Testis (tissue), 3 donors: ENCODE measurements around the gene ARL17B. TPM values are rescaled to one million over a fixed set of nuclear protein-coding genes. Genes with fewer than 3 reads are reported as not detected.
"Not testable (repeated sequence)": the region's sequence is repeated elsewhere in the genome, so short reads cannot be mapped to it uniquely, and the experiment has no call there.

Experiments
- DNase-seq: peaks from one replicate; pipeline ENCODE4 v3.0.0-alpha.2; 2019
- H3K27ac ChIP-seq, 2 donors: fragments of 200-600 bp; sonication (generic); one replicate each; pipeline ENCODE4 v1.5.1; 2019
- H3K27me3 ChIP-seq: fragments of 200-600 bp; sonication (generic); one replicate; pipeline ENCODE4 v1.5.1; 2019
- H3K36me3 ChIP-seq: fragments of 200-600 bp; sonication (generic); one replicate; pipeline ENCODE4 v1.5.1; 2017; ENCODE audit warnings: low read depth; ENCODE audit errors: missing control alignments
- H3K4me1 ChIP-seq: fragments of 200-600 bp; sonication (generic); one replicate; pipeline ENCODE4 v1.5.1; 2019
- H3K4me3 ChIP-seq, 2 donors: fragments of 200-600 bp; sonication (generic); one replicate each; pipeline ENCODE4 v1.5.1; 2017 to 2019
- H3K9me3 ChIP-seq: fragments of 200-600 bp; sonication (generic); one replicate; pipeline ENCODE4 v1.5.1; 2017
- WGBS, 2 donors: methylation state at CpG; one replicate each; pipeline ENCODE4 v1.1.5; 2018; 5-methylcytosine and 5-hydroxymethylcytosine counted together
- intact Hi-C: fragments of 100-400 bp; cut with DNase I; formaldehyde crosslinking; loops from one replicate; pipeline ENCODE4 v1.15.1; 2023; ENCODE audit warnings: low total_unique reads
- polyA plus RNA-seq: library from polyadenylated mRNA; stranded (reverse); fragments of 350-450 nt; fragmentation: Illumina TruSeq; extraction: RNeasy Lipid Tissue Mini Kit (QIAGEN cat#74804); gene quantifications from one replicate; pipeline ENCODE4 v1.2.3, GENCODE V29; 2014; ENCODE audit warnings: low read depth, low replicate concordance; ENCODE audit not compliant: insufficient read depth
- small RNA-seq, 2 donors: library from RNA; depleted of rRNA; stranded (forward); fragments of <200 nt; gene quantifications; one replicate each; pipeline ENCODE3, GENCODE V24; 2016
- total RNA-seq, 2 donors: library from RNA; depleted of rRNA; stranded (reverse); fragments of >200 nt; gene quantifications; one replicate each; pipeline ENCODE4 v1.2.3, GENCODE V29; 2016

The ARL17B gene
- total and polyA plus RNA-seq, 3 donors from 2014 or later: 4.0 to 17.8 (median 8.8) TPM

DNA sequence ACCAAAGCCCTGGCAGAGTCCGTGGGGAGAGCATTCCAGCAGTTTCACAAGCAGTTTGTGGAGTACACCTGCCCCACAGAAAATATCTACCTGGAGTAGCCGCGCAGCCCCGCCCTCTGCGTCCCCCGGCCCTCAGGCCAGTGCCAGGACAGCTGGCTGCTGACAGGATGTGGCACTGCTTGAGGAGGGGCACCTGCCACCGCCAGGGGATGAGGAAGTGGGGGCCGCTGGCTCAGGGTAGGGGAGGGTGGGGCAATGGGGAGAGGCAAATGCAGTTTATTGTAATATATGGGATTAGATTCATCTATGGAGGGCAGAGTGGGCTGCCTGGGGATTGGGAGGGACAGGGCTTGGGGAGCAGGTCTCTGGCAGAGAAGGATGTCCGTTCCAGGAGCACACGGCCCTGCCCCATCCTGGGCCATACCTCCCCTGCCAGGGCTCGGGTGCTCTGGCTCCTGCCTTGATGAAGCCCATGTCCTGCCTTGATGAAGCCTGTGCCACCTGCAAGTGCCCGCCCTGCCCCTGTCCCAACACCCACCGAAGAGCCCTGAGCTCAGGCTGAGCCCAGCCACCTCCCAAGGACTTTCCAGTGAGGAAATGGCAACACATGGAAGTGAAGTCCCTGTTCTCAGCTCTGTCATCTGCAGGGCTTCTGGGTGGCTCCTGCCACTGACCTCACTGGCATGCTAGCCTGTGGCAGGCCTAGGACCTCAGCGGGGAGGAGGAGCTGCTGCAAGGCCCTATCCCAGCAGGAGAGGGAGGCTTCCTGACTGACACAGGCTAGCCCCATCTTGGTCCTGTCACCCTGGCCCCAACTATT lies 116.4 kb downstream of the ARL17B start:
- intact Hi-C loops, H3K27ac ChIP-seq, H3K9me3 ChIP-seq, DNase-seq, H3K4me1 ChIP-seq, H3K36me3 ChIP-seq, H3K27me3 ChIP-seq, H3K4me3 ChIP-seq: not testable (repeated sequence)
- WGBS, 2 donors: 83% methylated on average over 3 of the region's 14 CpGs; no CpG with 5 or more reads in 1 of the 2 donors

DNA sequence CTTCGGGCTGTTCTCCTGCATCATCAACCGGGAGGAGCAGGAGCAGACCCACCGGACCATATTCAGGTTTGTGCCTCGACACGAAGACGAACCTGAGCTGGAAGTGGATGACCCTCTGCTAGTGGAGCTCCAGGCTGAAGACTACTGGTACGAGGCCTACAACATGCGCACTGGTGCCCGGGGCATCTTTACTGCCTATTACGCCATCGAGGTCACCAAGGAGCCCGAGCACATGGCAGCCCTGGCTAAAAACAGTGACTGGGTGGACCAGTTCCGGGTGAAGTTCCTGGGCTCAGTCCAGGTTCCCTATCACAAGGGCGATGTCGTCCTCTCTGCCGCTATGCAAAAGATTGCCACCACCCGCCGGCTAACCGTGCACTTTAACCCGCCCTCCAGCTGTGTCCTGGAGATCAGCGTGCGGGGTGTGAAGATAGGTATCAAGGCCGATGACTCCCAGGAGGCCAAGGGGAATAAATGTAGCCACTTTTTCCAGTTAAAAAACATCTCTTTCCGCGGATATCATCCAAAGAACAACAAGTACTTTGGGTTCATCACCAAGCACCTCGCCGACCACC lies 117.1 kb downstream of the ARL17B start:
- H3K4me3 ChIP-seq, intact Hi-C loops, H3K27ac ChIP-seq, H3K27me3 ChIP-seq, H3K4me1 ChIP-seq, H3K36me3 ChIP-seq, H3K9me3 ChIP-seq, DNase-seq: not testable (repeated sequence)
- WGBS, 2 donors: no CpG with 5 or more reads among the region's 27 CpGs

DNA sequence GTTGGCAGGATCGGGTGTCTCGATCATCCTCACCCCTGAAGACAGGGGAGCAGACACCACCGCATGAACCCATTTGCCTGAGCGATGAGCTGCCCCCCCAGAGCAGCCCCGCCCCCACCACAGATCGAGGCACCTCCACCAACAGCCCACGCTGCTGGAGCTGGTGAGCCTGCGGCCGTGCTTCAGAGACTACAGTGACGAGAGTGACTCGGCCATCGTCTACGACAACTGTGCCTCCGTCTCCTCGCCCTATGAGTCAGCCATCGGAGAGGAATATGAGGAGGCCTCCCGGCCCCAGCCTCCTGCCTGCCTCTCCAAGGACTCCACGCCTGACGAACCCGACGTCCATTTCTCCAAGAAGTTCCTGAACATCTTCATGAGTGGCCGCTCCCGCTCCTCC lies 117.6 kb downstream of the ARL17B start:
- H3K27ac ChIP-seq, DNase-seq, intact Hi-C loops, H3K36me3 ChIP-seq, H3K27me3 ChIP-seq, H3K4me1 ChIP-seq, H3K9me3 ChIP-seq, H3K4me3 ChIP-seq: not testable (repeated sequence)
- WGBS, 2 donors: no CpG with 5 or more reads among the region's 23 CpGs

DNA sequence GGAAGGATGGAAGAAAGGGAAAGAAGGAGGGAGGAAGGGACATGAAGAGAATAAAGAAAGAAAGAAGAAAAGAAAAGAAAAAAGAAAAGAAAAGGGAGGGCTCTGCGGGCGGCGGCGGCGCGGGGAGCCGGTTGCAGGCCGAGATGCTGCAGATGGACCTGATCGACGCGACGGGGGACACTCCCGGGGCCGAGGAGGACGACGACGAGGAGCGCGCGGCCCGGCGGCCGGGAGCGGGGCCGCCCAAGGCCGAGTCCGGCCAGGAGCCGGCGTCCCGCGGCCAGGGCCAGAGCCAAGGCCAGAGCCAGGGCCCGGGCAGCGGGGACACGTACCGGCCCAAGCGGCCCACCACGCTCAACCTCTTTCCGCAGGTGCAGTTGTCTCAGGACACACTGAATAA lies 118.1 kb downstream of the ARL17B start:
- H3K27me3 ChIP-seq, intact Hi-C loops, DNase-seq, H3K36me3 ChIP-seq, H3K4me3 ChIP-seq, H3K4me1 ChIP-seq, H3K9me3 ChIP-seq, H3K27ac ChIP-seq: not testable (repeated sequence)
- WGBS, 2 donors: 0 to 4% methylated on average over 9 to 29 of the region's 38 CpGs

DNA sequence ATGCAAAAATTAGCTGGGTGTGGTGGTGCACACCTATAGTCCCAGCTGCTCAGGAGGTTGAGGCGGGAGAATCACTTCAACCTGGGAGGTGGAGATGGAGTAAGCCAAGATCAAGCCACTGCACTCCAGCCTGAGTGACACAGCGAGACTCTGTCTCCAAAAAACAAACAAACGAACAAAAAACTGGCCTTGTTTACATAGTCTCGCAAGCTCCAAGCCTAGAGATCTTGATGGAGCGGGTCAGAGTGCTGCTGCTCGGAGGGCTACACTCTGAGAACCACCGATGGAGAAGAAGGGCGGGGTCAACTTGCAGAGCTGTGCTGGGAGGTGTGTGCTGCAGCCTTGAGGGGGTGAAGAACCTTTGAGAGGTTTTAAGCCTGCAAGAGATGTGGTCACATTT lies 130.2 kb downstream of the ARL17B start:
- H3K27me3 ChIP-seq, H3K36me3 ChIP-seq, intact Hi-C loops, H3K9me3 ChIP-seq, DNase-seq, H3K4me1 ChIP-seq, H3K27ac ChIP-seq, H3K4me3 ChIP-seq: not testable (repeated sequence)
- 71 to 72% methylated on average over 8 of the region's 8 CpGs for WGBS, 2 donors

DNA sequence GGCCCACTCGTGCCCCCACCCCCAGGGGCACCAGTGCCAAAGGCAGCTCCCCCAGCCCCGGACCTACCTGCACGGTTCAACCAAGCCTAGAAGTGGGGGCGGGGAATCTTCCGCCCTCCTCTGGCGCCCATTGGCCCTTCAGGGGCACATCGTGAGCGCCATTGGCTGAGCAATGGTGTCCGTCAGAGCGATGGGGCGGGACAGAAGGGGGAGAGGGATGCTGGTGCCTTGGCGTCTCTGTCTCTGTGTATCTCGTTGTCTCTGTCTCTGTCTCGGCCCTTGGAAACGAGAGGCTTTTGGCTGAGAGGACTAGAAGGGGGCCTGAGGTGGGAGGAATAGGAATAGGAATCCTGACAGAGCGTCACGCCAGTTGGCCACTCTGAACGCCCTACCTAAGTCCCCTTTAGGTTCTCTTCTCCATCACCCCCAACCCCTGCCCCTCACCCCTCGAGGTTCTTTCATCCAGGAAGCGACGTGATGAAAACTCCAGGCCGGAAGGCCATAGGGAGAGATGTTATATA lies 136.2 kb downstream of the ARL17B start:
- H3K36me3 ChIP-seq, H3K27me3 ChIP-seq, H3K9me3 ChIP-seq, intact Hi-C loops, H3K4me1 ChIP-seq: not testable (repeated sequence)
- 0 to 1% methylated on average over 11 to 17 of the region's 22 CpGs for WGBS, 2 donors
- DNase-seq: peak; percentile 94
- peak overlapping the region in 1 of 2 donors; percentile 41 for H3K27ac ChIP-seq
- peak overlapping the region; percentile 64 to 76 for H3K4me3 ChIP-seq

DNA sequence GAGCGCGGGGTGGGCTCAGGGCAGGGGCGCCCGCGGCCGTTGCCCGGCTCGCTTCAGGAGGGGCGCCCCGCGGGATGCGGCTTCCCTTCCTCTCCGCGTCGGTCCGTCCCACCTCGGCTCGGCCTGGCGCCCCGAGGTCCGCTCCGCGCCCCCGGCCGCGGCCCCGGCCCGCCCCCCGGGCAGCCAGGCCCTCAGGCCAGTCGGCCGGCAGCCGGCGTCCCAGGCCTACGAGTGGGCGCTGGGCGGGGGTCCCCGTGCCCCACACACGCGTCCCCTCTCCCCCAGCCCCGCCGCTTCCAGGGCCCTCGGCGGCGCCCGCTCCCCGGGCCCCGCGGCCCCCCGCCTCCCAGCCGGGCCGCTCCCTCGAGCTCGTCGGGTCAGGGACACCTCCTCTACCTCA lies 136.7 kb downstream of the ARL17B start:
- H3K4me3 ChIP-seq: peak overlapping the region; percentile 64 to 76
- DNase-seq, H3K9me3 ChIP-seq, H3K4me1 ChIP-seq, H3K27me3 ChIP-seq, H3K36me3 ChIP-seq, intact Hi-C loops: not testable (repeated sequence)
- peak overlapping the region in 1 of 2 donors; percentile 41 for H3K27ac ChIP-seq
- 4% methylated on average over 11 of the region's 54 CpGs; no CpG with 5 or more reads in 1 of the 2 donors for WGBS, 2 donors

Small RNAs within 50 kb of the gene (small RNA-seq; reads per million reads assigned to genes)
- gene RN7SL656P: 0 reads per million in 2 donors

Other genes starting within 250 kb of the ARL17B start
- gene KANSL1, start 168.3 kb downstream of the ARL17B start, total RNA-seq: 100 to 1,000 TPM; 152 to 158 TPM
- 70.3 TPM for gene KANSL1, start 168.3 kb downstream of the ARL17B start, polyA plus RNA-seq
- 10 to 100 TPM; 10.2 to 18.9 TPM for gene LRRC37A, start 66.6 kb downstream of the ARL17B start, total RNA-seq
- gene LRRC37A, start 66.6 kb downstream of the ARL17B start, polyA plus RNA-seq: 7.8 TPM
- gene LRRC37A2, start 150.7 kb upstream of the ARL17B start, total RNA-seq: 10 to 100 TPM; 25.0 to 62.0 TPM
- 18.0 TPM for gene LRRC37A2, start 150.7 kb upstream of the ARL17B start, polyA plus RNA-seq
- gene ARL17A, start 217.9 kb upstream of the ARL17B start, total RNA-seq: 10 to 100 TPM; 13.2 to 18.0 TPM
- 2.8 TPM for gene ARL17A, start 217.9 kb upstream of the ARL17B start, polyA plus RNA-seq
- 10 to 100 TPM; 31.5 to 37.4 TPM for gene NSF, start 228.9 kb upstream of the ARL17B start, total RNA-seq
- 42.9 TPM for gene NSF, start 228.9 kb upstream of the ARL17B start, polyA plus RNA-seq